ENCODE data around the gene NCKIPSD.

- TF ChIP-seq POLR2A (IDR thresholded peaks at IDR 0.05), result no peak
- TF ChIP-seq, protein P1, sequence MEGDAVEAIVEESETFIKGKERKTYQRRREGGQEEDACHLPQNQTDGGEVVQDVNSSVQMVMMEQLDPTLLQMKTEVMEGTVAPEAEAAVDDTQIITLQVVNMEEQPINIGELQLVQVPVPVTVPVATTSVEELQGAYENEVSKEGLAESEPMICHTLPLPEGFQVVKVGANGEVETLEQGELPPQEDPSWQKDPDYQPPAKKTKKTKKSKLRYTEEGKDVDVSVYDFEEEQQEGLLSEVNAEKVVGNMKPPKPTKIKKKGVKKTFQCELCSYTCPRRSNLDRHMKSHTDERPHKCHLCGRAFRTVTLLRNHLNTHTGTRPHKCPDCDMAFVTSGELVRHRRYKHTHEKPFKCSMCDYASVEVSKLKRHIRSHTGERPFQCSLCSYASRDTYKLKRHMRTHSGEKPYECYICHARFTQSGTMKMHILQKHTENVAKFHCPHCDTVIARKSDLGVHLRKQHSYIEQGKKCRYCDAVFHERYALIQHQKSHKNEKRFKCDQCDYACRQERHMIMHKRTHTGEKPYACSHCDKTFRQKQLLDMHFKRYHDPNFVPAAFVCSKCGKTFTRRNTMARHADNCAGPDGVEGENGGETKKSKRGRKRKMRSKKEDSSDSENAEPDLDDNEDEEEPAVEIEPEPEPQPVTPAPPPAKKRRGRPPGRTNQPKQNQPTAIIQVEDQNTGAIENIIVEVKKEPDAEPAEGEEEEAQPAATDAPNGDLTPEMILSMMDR (IDR thresholded peaks at IDR 0.05), result no peak
These were observed 24.1 kb downstream of the NCKIPSD start for GRCh38 chr3:48661501-48662144.

Data from uterus (tissue), 2 donors.